Measurements from ENCODE around the gene HS1BP3.

GRCh38 chr2:20632446-20632990 lies 18.4 kb downstream of the HS1BP3 start:
- TF ChIP-seq POLR2A (IDR thresholded peaks at IDR 0.05) (no peak), CTCF (IDR thresholded peaks at IDR 0.05) (no peak)

All from lower leg skin (tissue), 3 donors.